HEK293 (cell line): ENCODE data around the gene RABGGTA.

ENCODE experiments used
- CTCF ChIP-seq: fragments of 450-650 bp; formaldehyde crosslinking; IDR thresholded peaks from 2 replicates; pipeline ENCODE4 v1.5.1; 2016; ENCODE audit warnings: missing biosample characterization, missing genetic modification characterization
- MYNN ChIP-seq: fragments of 450-650 bp; formaldehyde crosslinking; IDR thresholded peaks from 2 replicates; pipeline ENCODE4 v1.5.1; 2016; ENCODE audit warnings: missing biosample characterization, missing genetic modification characterization, borderline replicate concordance
- PATZ1 ChIP-seq: fragments of 450-650 bp; formaldehyde crosslinking; IDR thresholded peaks from 2 replicates; pipeline ENCODE4 v1.5.1; 2016; ENCODE audit warnings: missing biosample characterization, missing genetic modification characterization
- RBAK ChIP-seq: fragments of 450-650 bp; formaldehyde crosslinking; IDR thresholded peaks from 2 replicates; pipeline ENCODE4 v1.5.1; 2016; ENCODE audit warnings: missing biosample characterization, missing genetic modification characterization
- YY1 ChIP-seq: fragments of 450-650 bp; formaldehyde crosslinking; IDR thresholded peaks from 2 replicates; pipeline ENCODE4 v1.5.1; 2018; ENCODE audit warnings: missing biosample characterization, missing genetic modification characterization
- ZNF707 ChIP-seq: fragments of 450-650 bp; formaldehyde crosslinking; IDR thresholded peaks from 2 replicates; pipeline ENCODE4 v1.5.1; 2016; ENCODE audit warnings: missing biosample characterization, missing genetic modification characterization
- ZNF785 ChIP-seq: fragments of 450-650 bp; formaldehyde crosslinking; IDR thresholded peaks from 2 replicates; pipeline ENCODE4 v1.5.1; 2016; ENCODE audit warnings: missing biosample characterization, missing genetic modification characterization

GRCh38 chr14:24259282-24260025, 11.9 kb downstream of the RABGGTA start:
- no peak for TF ChIP-seq ZNF707 (tag by site-specific recombination)
- TF ChIP-seq PATZ1 (tag by site-specific recombination) = no peak
- no peak for TF ChIP-seq CTCF
- no peak for TF ChIP-seq ZNF785 (tag by site-specific recombination)
- no peak for TF ChIP-seq RBAK (tag by site-specific recombination)
- no peak for TF ChIP-seq MYNN (tag by site-specific recombination)
- no peak for TF ChIP-seq YY1
